OCI-LY1 (cell line): Measurements from ENCODE around the gene INSRR.

Source experiments
- EZH2 ChIP-seq: fragments of 200-600 bp; sonication (generic), shearing (Covaris generic); IDR thresholded peaks from 2 replicates; pipeline ENCODE4 v1.8.0; 2017; ENCODE audit warnings: borderline replicate concordance, mixed run types, mild to moderate bottlenecking, antibody characterized with exemption, low read length, moderate library complexity, mixed read lengths
- TF ChIP-seq, protein P1 (sequence below): fragments of 200-600 bp; sonication (generic), shearing (Covaris generic); IDR thresholded peaks from 2 replicates; pipeline ENCODE4 v1.5.1; 2017; ENCODE audit warnings: mild to moderate bottlenecking, antibody characterized with exemption, low read length, moderate library complexity, mixed read lengths

DNA sequence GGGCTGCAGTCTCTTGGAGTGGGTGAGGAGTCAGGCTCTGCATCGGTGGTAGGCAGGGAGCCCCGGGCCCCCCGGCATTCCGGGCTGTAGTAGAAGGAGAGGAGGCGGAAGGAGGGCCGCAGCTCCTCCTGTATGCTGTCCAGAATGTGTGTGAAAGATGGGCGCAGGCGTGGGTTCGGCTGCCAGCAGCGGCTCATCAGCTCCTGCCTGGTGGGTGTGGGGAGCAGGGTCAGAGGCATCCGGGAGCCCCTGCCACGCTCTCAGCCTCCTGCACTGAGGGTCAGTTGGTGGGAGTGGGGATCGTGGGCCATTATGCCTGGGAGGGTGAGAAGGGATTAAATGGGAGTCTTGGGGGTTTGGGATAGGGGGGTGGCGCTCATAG, 18.0 kb downstream of the INSRR start:
- TF ChIP-seq, protein P1, sequence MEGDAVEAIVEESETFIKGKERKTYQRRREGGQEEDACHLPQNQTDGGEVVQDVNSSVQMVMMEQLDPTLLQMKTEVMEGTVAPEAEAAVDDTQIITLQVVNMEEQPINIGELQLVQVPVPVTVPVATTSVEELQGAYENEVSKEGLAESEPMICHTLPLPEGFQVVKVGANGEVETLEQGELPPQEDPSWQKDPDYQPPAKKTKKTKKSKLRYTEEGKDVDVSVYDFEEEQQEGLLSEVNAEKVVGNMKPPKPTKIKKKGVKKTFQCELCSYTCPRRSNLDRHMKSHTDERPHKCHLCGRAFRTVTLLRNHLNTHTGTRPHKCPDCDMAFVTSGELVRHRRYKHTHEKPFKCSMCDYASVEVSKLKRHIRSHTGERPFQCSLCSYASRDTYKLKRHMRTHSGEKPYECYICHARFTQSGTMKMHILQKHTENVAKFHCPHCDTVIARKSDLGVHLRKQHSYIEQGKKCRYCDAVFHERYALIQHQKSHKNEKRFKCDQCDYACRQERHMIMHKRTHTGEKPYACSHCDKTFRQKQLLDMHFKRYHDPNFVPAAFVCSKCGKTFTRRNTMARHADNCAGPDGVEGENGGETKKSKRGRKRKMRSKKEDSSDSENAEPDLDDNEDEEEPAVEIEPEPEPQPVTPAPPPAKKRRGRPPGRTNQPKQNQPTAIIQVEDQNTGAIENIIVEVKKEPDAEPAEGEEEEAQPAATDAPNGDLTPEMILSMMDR: no peak
- no peak for TF ChIP-seq EZH2
